Panc1 (cell line): ENCODE results near the gene TGFB3. TPM values are rescaled to one million over a fixed set of nuclear protein-coding genes. Genes with fewer than 3 reads are reported as not detected.

Experiments used
- ATAC-seq: fragments of 200-7000 bp; cut with Tn5 transposase; 2 replicates; pipeline ENCODE4 v1.9.1; 2020; ENCODE audit warnings: mild to moderate bottlenecking, moderate library complexity
- BruUV-seq: library from RNA; stranded (reverse); fragments of 400-500 nt; replicated peaks from 2 replicates; lab custom pipeline; 2021; lab: Mats Ljungman, UMichigan
- CTCF ChIA-PET: fragments of 300-600 bp; sonication (Branson Sonifier 250); formaldehyde crosslinking; loops from one replicate; lab custom pipeline; 2022; ENCODE audit warnings: antibody characterized with exemption; lab: Charles Lee
- POLR2A ChIA-PET: fragments of 300-600 bp; sonication (Branson Sonifier 250); formaldehyde crosslinking; loops from one replicate; lab custom pipeline; 2022; ENCODE audit warnings: antibody characterized with exemption; lab: Charles Lee
- DNase-seq: peaks from one replicate; pipeline ENCODE4 v3.0.0-alpha.2; 2010; ENCODE audit warnings: low read depth, low spot score
- H3K27ac ChIP-seq: 2 replicates; pipeline ENCODE4 v1.5.1; 2011; ENCODE audit warnings: mild to moderate bottlenecking, low read length, inconsistent platforms
- H3K27me3 ChIP-seq: fragments of 200-500 bp; sonication (Bioruptor generic); 2 replicates; pipeline ENCODE4 v1.6.0; 2014; ENCODE audit warnings: low read length, inconsistent platforms; ENCODE audit not compliant: control insufficient read depth, insufficient read depth
- H3K36me3 ChIP-seq: fragments of 200-500 bp; sonication (Bioruptor generic); 2 replicates; pipeline ENCODE4 v1.5.1; 2014; ENCODE audit warnings: inconsistent platforms, mild to moderate bottlenecking, low read length, moderate library complexity; ENCODE audit not compliant: control insufficient read depth, insufficient read depth
- H3K4me1 ChIP-seq: 2 replicates; pipeline ENCODE4 v1.5.1; 2011; ENCODE audit warnings: inconsistent platforms, mild to moderate bottlenecking, low read length, moderate library complexity; ENCODE audit not compliant: control insufficient read depth, insufficient read depth
- H3K4me3 ChIP-seq, 2 experiments: 2 replicates each; pipeline ENCODE4 v1.5.1; 2011 to 2012; ENCODE audit warnings: low read depth in 2 of 2, low read length in 2 of 2, mild to moderate bottlenecking in 2 of 2, inconsistent platforms in 1 of 2, moderate library complexity in 1 of 2
- H3K9me3 ChIP-seq: fragments of 200-500 bp; sonication (Bioruptor generic); 2 replicates; pipeline ENCODE4 v1.5.1; 2014; ENCODE audit warnings: low read depth, mild to moderate bottlenecking, inconsistent platforms, low read length, moderate library complexity; ENCODE audit not compliant: control insufficient read depth, insufficient read depth
- CTCF ChIP-seq: fragments of 450-650 bp; IDR thresholded peaks from 2 replicates; pipeline ENCODE4 v1.5.1; 2017; ENCODE audit warnings: mild to moderate bottlenecking
- POLR2AphosphoS5 ChIP-seq: IDR thresholded peaks from 2 replicates; pipeline ENCODE4 v1.6.1; 2012; ENCODE audit warnings: mild to moderate bottlenecking, low read depth, low read length, moderate library complexity
- REST ChIP-seq, 2 experiments: IDR thresholded peaks; 2 replicates each; pipeline ENCODE4 v1.6.1; 2011 to 2012; ENCODE audit warnings: low read depth in 2 of 2, control low read depth in 1 of 2, low read length in 1 of 2, mild to moderate bottlenecking in 1 of 2, moderate library complexity in 1 of 2; ENCODE audit not compliant: insufficient read depth in 1 of 2
- SIN3A ChIP-seq: IDR thresholded peaks from 2 replicates; pipeline ENCODE4 v1.6.1; 2012; ENCODE audit warnings: low read depth, mild to moderate bottlenecking, low read length, moderate library complexity, borderline replicate concordance; ENCODE audit not compliant: insufficient read depth
- TCF7L2 ChIP-seq: IDR thresholded peaks from 2 replicates; pipeline ENCODE4 v1.6.1; 2011; ENCODE audit warnings: mild to moderate bottlenecking, low read depth, low read length, inconsistent platforms
- in situ Hi-C: cut with HindIII; loops from 2 replicates; pipeline ENCODE4 v1.10.0; 2016; ENCODE audit warnings: low sequenced_read_pairs, low pct_unique_long_range_greater_than_20kb
- intact Hi-C: fragments of 100-400 bp; cut with micrococcal nuclease; formaldehyde crosslinking; loops from one replicate; pipeline ENCODE4 v1.10.0; 2022; ENCODE audit not compliant: unreplicated experiment
- total RNA-seq: library from RNA; stranded (reverse); gene quantifications from one replicate; pipeline ENCODE4 v1.2.1, GENCODE V29; 2021; ENCODE audit not compliant: unreplicated experiment

The TGFB3 gene
- total RNA-seq, 1 experiment from 2014 or later, result 9.6 TPM

GRCh38 chr14:75984674-75985073, 2.9 kb upstream of the TGFB3 start:
- intact Hi-C loops, result loop anchor here (5.0 kb wide), 1 partner anchor 77 kb away; no protein-coding TSS in a partner anchor
- no peak overlapping the region for H3K4me3 ChIP-seq
- ChIA-PET CTCF (interaction anchor here (0.5 to 0.9 kb wide), 2 partner anchors 273 to 274 kb away, joined by 3 to 4 read pairs; no protein-coding TSS in a partner anchor), POLR2A (no interaction called here)
- in situ Hi-C loops, result no loop called here
- BruUV-seq, result no TSS peak
- H3K9me3 ChIP-seq, result no peaks in the 10 kb centered on the region
- no peak for TF ChIP-seq POLR2AphosphoS5
- no peak for TF ChIP-seq CTCF
- no peak for TF ChIP-seq TCF7L2
- no peak for TF ChIP-seq REST (IDR thresholded peaks at IDR 0.05; ENCODE audit: insufficient read depth in 1 of 2, low read depth in 2 of 2, low read length in 1 of 2)
- TF ChIP-seq SIN3A, result no peak
- H3K27ac ChIP-seq, result no peak overlapping the region
- ATAC-seq (no peak), DNase-seq (no peak)
- no peaks in the 10 kb centered on the region; the same call in 1 of the 2 replicates for H3K36me3 ChIP-seq
- peaks cover 16% of the 10 kb centered on the region for H3K4me1 ChIP-seq
- no peaks in the 10 kb centered on the region for H3K27me3 ChIP-seq

DNA sequence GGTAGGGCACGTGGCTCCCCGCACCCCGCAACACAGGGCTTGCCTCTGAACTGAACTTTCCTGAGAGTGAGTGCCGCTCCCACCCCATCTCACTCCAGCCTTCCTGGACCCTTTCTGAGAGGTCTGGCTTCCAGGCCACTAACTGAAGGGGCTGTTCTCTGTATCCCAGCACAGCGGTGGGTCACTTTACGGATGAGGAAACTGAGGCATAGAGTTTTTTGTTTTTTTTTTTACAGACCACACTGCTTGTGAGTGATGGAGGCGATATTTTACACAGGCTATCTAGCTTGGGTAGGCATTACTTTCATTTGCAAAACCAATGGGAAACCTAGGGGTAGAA, 1.2 kb upstream of the TGFB3 start:
- in situ Hi-C loops, result no loop called here

More for the DNA sequence above, 1.2 kb upstream of the TGFB3 start:
- CTCF ChIA-PET, result interaction anchor here (0.6 to 2.7 kb wide), 7 partner anchors 10 to 438 kb away, joined by 3 to 54 read pairs (median 5); no protein-coding TSS in a partner anchor
- intact Hi-C loops, result loop anchor here (5.0 kb wide), 1 partner anchor 76 kb away; no protein-coding TSS in a partner anchor
- TF ChIP-seq REST (IDR thresholded peaks at IDR 0.05; ENCODE audit: insufficient read depth in 1 of 2, low read depth in 2 of 2, low read length in 1 of 2) (no peak), SIN3A (no peak), CTCF (no peak), TCF7L2 (no peak), POLR2AphosphoS5 (no peak)
- 0 out of 2 replicates have a peak overlapping the region, but pooled peaks have one; percentile 17 for H3K27ac ChIP-seq
- BruUV-seq, result no TSS peak
- 0 out of 2 replicates have a peak, but pooled peaks have one; percentile 1 for ATAC-seq
- H3K4me3 ChIP-seq, result peak overlapping the region; percentile 53 to 64
- no peak for DNase-seq
- POLR2A ChIA-PET, result no interaction called here
- H3K27me3 ChIP-seq, result no peaks in the 10 kb centered on the region
- no peaks in the 10 kb centered on the region; the same call in 1 of the 2 replicates for H3K36me3 ChIP-seq
- no peaks in the 10 kb centered on the region for H3K9me3 ChIP-seq
- H3K4me1 ChIP-seq, result peaks cover 19% of the 10 kb centered on the region
